HG03558 (cell line): ENCODE results near the gene CHD3.
"Not testable (repeated sequence)": the region's sequence is repeated elsewhere in the genome, so short reads cannot be mapped to it uniquely, and the experiment has no call there.

ENCODE experiments used
- ATAC-seq: cut with Tn5 transposase; IDR thresholded peaks from one replicate; pipeline ENCODE4 v1.9.1; 2021; ENCODE audit warnings: moderate number of reproducible peaks; ENCODE audit not compliant: unreplicated experiment; ENCODE audit errors: extremely low read depth

The CHD3 gene

GRCh38 chr17:7864384-7864783 is 24.2 kb upstream of the CHD3 start:
- not testable (repeated sequence) for ATAC-seq

GRCh38 chr17:7864995-7865650 is 23.5 kb upstream of the CHD3 start:
- no peak for ATAC-seq

DNA sequence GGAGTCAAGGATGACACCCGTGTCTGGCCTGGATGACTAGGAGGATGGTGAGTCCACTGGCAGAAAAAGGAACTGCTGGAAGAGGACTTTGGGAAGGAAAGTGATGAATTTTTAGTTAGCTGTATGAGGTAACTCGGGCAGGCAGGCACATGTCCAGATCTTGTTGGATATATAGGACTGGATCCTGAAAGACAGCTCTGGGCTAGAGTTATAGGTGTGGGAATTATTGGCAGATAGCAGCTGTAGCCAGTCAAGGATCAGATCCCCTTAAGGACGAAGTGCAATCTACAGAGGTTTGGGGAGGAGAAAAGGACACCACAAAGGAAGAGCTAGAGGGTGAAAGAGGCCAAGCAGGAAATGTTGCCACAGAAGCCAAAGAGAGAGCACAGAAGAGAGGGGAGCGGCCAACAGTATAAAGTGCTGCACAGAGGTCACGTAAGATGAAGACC is 20.7 kb upstream of the CHD3 start:
- no peak for ATAC-seq

DNA sequence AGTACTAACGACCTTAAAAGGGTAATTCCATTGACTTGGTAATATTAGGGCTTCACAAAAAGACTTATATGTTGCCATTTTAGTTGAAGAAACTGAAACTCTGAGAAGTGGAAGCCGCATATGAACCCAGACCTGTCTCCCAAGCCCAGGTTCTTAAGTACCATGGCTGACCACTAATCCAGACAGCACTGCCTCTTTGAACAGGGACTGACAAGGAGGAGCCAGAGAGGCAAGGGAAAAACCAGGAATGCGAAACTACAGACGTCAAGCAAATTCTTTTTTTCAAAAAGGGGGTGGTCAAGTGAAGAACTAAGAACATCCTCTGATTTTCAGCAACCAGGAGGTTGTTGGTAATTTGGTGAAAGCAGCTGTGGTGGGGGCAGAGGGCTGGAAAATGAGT is 15.5 kb upstream of the CHD3 start:
- no peak for ATAC-seq

GRCh38 chr17:7875804-7876370 is 12.7 kb upstream of the CHD3 start:
- no peak for ATAC-seq

- ATAC-seq, result no peak
Measured at GRCh38 chr17:7878234-7878633, 10.4 kb upstream of the CHD3 start.

DNA sequence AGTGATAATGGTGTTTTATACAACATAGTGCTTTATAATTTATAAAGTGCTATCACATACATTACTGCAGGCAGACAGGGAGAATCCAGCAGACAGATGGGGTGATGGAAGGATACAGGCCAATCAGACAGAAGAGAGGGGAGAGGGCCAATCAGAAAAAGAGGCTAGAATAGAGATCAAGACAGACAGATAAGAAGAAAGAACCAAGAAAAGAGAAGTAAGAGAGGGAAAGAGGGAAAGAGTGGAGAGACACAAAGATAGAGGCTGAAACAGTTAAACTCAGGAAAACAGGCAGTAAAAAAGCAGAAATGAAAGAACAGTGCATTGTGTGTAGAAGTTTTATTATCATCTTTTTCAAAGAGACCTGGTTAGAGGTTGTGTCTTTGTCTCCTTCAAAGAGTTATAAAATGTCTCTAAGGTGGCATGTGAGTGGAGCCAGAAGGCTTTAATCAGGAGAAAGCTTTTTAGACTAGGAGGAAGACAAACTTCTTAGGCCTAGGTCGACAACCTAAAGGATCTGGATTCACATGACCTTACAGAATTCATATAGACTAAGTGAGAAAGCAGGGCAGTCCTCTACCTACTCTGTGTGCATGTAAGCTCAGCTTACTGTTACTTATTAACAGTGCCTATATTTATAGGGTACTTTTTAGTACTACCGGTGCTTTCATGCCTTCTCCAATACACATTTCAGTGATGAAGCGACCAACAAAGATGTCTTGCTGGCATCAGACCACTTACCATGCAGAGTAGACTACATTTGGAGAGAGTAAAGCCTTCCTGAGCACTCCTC is 8.3 kb upstream of the CHD3 start:
- ATAC-seq, result no peak

GRCh38 chr17:7881276-7882054 is 7.1 kb upstream of the CHD3 start:
- no peak for ATAC-seq

DNA sequence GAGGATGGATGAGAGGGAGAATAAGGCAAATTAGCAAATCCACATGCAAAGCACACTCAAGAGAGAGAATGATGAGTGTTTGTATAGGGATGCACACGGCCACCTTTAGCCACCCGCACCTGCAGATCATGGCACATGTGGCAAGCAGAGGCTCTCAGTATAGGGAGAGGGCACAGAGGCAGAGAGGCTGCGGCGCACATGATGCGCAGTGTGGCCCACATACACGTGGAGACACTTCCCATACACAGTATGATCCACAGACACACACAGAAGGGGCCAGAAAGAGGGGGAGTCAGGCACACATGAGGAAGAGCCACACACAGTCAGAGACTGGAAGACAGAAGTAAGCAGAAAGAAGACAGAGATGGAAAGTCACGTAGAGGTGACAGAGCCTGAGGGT is 6.5 kb upstream of the CHD3 start:
- no peak for ATAC-seq

DNA sequence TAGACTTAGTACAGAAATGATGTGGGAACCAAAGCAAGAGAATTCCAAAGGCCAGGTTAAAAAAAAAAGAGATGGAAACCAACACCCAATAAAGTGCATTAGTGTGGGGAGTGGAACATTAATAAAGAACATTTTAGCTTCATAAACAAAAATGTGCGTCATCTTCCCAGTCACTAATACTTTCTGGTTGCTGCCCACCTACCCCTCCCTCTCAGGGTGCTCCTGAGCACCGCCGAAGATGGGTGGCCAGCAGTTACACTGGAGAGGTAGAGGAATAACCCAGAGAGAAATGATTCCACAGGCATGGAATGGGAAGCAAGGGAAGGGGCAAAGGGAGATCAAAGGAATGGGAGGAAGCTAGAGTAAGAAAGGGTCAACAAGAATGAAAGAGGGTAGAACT is 6.0 kb upstream of the CHD3 start:
- no peak for ATAC-seq

DNA sequence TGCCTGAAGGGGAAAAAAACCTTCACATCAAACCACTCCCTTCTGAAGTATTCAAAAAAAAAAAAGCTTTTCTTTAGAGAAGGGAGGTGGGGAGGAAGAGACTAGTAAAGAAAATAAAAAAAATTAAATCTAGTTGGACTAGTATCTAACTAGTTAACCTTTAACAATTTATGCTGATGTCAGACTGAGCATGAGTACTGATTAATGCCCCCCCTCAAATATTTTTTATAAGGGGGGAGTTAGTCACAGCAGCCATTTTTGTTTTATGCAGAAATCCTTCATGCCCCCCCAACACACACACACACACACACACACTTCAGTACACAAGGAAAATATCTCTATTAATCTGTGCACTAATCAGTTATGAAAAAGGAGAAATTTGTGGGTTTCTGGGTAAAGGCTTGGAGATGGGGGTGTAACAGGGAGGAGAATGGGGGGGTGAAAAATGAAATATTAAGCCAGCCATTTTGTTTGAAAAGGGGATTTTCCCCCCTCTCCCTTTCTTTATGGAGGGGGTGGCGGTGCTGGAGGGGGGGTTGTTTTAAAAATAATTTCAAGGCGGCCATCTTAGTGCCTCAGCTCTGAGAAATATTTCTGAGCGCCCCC is 4.7 kb upstream of the CHD3 start:
- no peak for ATAC-seq

DNA sequence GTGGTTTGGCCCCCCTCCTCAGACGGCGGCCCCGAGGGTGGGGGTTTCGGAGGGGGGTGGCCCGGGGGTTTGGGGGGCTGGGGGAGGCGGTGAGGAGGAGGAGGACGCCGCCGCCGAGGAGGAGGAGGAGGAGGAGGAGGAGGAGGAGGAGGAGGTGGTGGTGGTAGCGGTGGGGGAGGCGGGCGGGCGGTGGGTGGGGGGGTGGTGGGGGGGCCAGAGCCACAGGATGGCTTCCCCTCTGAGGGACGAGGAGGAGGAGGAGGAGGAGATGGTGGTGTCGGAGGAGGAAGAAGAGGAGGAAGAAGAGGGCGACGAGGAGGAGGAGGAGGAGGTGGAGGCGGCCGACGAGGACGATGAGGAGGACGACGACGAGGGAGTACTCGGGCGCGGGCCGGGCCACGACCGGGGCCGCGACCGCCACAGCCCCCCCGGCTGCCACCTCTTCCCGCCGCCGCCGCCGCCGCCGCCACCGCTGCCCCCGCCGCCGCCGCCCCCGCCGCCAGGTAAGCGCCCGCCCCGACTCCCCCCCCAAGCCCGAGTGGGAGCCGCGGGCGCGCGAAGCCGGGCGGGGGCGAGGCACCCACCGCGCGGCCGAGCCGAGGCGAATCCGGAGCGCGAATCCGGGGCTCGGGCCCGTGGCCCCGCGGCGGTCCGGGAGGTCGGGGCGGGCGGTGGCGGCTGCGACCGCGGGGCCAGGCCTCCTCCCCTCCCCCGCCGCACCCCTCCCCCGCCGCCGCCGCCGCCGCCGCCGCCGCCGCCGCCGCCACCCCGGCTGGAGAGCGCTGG is 3.8 kb upstream of the CHD3 start:
- ATAC-seq, result no peak

DNA sequence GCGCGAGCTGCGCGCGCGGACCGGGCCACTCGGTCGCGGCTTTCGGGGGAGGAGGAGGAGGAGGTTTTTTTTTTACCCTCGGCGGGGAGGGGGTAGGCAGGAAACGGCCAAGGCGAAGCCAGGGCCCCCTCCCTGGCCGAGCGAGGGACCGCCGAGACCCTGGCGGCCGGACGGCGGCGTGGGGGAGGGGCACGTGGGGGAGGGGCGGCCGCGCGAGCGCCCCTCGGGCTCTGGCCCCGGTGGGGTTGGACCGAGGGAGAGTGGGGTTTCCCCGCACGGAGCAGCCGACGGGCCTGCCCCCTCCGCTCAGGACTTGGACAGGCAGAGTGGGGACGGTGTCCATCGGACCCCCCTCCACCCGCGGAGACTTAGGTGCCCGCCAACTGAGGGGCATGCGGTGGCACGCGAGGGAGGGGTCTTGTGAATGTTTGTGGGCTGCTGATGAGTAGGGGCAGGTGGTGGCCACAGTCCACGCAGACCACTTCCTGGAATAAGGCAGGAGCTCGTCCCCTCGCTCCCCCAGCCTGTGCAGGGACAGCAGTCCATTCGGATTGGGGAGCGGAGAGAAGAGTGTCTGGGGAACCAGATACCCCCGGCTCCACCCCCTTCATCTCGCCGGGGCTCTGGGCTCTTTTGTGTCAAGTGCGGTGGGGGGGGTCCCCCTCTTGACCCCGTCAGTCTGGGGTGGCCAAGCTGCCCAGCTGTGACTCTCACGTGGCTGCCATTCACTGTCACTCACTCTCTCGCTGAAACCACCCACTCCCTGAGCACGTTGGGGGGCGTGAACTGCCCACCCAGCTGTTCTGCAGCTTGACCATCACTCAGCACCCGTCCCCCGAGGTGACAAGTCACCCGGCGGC is 3.0 kb upstream of the CHD3 start:
- no peak for ATAC-seq

DNA sequence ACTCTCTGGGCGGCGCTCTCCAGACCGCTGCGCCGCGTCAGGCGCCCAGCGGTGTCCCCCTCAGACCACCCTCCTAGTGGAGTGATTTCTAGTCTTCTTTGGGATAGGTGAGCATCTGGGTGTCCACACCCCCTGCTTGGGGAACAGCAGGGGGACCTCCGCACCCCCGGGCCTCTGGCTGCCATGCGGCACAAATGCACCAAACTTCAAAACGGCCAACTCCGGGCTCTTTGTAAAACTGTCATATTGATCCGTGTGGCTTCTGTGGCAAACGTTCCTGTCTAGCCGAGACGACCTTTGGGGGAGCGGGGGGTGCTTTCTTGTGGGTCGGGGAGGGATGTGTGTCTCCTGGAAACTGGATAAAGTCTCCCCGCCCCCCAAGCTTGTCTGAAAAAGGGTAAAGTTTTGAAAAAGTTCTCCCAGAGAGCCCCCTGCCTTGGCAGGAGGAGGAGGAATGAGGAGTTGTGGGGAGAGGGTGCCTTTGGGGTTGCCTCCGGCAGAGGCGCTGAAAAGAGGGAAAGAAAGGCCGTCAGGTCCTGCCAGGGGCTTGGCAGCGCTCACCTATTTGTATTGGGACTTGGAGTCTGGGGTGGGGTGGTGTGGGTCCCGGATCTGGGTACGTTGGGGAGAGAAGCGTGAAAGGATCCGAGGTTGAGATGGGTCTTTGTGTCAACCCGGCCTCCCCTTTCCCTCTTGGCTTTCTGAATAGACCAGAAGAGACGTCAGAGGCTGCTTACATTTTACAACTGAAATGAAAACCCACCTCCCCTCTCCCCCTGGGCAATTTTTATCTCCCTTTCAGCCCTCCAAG is 2.2 kb upstream of the CHD3 start:
- ATAC-seq, result no peak

GRCh38 chr17:7887038-7887481 is 1.5 kb upstream of the CHD3 start:
- no peak for ATAC-seq

GRCh38 chr17:7887482-7888183 is 956 bp upstream of the CHD3 start:
- no peak for ATAC-seq
